GM21737 (cell line): ENCODE data around the gene BTBD16.

Experiments used
- ATAC-seq: cut with Tn5 transposase; IDR thresholded peaks from one replicate; pipeline ENCODE4 v1.9.1; 2021; ENCODE audit warnings: mild to moderate bottlenecking, moderate library complexity; ENCODE audit not compliant: unreplicated experiment

The BTBD16 gene

DNA sequence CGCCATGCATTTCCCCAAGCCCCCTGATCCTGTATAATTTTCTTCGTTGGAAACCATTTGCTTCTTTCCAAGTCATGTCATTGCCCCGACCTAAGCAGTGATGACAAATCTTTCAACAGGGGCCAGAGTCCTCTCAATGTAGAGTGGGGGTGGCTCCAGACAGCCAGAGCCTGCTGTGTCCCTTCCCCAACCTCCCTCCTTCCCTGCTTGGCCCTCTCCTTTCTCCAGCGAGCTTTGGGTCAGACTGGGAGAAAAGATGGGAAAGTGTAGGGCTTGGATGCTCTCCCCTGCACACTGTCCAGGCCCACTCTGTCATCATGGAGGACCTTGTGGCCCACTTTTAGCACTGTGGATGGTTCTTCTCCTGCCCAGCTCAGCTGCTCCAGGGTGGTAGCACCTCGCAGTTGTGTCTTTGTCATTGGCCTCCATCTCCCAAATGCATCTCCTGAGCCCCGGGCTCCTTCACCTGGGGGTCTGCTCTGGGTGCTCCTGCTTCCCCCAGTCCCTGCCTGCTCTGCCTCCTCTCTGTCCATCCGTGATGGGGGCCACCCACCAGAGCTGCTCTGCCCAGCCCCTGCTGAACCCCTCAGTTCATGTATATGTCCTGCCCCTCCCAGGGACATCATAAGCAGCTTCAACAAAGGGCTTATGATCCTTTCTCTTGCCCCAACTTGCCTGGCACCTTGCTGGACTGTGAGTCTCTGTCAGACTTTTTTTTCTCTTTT, 37.5 kb downstream of the BTBD16 start:
- ATAC-seq, result no peak

DNA sequence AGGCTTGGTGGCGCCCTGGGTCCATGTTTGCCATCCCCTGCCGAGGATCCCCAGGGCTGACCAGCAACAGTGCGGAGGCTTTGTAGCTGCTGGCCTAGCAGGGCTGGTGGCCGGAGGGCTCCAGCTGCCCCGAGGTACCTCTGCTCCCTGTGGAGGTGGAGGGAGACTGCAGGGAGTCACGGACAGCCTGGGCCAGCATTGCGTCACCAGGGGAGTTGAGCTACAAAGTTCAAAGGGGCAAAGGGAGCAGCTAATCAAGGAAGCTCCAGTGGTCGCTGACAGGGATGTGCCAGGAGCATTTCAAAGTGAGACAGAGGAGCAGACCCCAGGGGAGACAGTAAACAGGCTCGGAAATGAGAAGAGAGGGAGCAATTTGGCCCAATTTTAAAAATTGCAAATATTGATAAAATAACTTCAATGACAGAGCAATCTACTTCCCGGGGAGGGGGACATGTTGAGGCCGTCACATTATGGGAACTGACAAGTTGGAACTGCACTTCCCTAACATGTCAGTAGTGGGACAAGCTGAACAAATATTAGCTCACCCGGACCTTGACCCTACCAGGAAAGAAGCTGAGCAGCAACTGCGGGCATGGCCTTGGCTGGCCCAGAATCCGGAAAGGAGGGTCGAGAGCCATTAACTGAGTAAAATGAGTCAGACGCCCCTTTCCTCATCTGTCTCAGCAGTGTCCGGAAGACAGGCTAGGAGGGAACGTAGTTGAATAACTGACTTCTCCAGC, 39.4 kb downstream of the BTBD16 start:
- ATAC-seq, result no peak

DNA sequence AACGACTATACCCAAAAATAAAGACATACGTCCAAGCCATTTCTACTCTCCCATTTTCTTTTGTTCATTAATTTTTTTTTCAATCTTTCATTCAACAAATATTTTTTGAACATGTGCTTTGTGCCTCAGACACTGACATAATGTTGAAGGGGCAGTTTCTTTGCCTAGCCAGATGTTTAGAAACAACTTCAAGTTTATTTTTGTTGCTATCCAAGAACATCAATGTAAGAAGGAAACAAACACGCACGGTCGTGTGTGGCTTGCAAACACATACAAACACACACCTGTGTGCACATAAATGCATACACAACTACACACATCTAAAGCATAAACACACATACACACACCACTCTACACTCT, 39.9 kb downstream of the BTBD16 start:
- no peak for ATAC-seq

DNA sequence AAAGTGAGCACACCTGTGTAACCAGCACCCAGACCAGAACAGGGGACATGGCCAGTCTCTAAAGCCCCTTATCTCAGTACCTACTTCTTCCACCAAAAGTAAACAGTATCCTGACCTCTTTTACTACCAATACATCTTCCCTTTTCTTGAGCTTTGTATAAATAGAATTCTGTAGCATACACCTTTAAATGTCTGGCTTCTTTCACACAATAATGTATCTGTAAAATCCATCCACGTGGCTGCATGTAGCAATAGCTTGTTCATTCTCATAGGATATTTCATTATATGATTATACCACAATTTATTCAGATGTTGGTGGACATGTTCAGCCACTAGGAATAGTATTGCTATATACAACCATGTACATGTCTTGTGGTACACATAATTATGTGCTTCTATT, 40.6 kb downstream of the BTBD16 start:
- ATAC-seq, result no peak

DNA sequence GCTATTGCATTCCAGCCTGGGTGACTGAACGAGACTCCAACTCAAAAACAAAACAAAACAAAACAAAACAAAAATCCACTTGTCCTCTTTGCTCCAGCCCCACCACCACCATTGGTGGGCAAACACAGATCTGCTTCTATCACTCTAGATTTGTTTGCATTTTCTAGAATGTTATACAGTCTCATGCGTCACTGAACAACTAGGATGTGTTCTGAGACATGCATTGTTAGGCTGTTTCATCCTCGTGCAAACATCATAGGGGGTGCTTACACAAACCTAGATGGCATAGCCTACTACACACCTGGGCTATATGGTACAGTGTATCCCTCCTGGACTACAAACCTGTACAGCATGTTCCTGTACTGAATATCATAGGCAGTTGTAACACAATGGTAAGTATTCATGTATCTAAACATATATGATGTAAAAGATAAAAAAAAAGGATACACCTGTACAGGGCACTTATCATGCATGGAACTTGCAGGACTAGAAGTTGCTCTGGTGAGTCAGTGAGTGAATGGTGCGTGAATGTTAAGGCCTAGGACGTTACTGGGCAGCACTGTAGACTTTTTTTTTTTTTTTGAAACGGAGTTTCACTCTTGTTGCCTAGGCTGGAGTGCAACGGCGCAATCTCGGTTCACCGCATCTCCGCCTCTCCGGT, 45.3 kb downstream of the BTBD16 start:
- ATAC-seq, result no peak

DNA sequence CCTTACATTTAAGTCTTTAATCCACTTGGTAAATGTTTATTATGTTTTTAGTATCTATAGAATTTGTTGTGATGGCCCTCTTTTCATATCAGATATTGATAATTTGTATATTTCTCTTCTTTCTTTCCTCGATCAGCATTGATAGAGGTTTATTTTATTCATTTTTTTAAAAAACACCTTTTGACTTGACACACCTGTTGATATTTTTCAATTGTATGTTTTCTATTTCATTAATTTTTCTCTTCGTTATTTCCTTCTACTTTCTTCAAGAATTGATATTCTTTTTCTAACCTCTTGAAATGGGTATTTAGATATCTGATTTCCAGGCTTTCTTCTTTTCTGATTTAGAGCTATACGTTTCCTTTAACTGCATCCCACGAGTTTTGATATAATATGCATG, 50.9 kb downstream of the BTBD16 start:
- no peak for ATAC-seq

DNA sequence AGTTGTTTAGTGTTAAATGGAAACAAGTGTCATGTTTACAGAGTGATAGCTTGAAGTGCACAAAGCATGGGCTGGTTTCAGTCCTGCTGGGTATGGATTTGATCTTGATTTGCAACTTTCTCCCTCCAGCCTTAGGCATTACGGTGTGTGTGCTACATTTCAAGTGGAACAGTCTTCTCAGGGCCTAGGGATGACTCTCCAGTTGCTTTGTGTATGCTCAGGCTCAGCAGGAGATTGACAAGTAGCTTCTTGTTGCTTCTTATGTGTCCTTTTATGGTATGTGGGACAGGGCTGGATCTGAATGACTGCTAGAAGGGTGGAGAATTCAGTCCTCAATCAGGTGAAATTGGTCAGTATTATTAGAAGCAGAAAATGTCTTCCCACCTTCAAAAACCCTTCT, 52.1 kb downstream of the BTBD16 start:
- ATAC-seq, result no peak

DNA sequence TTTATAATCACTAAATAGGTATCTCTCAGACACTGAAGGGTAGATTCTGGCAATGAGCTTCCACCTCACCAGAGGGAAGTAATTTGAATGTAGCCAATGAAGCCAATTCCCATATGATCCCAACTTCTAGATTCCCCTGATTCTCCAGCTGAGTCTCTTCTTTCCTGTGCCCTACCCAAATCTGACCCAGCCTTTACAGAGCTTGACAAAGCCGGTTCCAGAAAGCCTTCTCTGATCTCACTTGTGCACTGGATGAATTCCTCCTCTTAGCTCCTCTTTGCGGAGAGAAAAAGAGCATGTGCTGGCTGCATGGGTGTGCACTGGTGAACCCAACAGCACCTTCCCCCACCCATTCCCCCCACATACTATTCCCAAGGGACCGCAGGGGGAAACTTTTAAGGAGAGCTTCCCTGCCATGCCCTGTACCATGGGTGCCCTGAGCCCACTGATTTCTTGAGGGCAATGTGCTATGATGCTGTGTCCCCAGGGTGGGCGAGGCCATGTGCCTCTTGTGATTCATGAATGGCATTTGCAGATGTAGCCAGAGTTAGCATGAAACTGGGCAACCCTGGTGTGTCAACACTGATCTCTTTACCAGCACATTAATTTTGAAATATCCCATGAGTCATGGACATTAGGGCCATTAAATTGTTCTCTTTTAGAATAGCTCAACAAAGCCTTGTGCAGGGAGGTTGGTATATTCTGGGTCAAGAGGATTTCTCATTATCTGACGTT, 53.0 kb downstream of the BTBD16 start:
- ATAC-seq, result no peak

DNA sequence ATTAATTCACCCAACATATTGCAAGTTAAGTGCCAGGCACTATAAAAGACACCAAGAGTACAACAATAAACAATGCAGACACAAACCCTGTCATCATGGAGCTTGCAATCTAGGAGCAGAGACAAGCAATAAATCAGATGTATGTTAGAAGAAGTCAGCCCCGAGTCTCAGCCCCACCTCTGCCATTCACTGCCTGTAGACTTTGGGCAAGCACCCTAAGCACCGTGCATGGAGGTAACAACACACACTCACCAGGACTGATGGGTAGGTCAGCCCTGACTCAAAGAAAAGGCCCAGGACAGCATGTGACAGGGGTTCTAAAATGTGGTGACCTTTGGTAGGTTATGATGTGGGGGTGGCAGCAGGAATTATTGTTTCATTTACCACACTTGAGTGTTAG, 54.1 kb downstream of the BTBD16 start:
- ATAC-seq, result no peak

DNA sequence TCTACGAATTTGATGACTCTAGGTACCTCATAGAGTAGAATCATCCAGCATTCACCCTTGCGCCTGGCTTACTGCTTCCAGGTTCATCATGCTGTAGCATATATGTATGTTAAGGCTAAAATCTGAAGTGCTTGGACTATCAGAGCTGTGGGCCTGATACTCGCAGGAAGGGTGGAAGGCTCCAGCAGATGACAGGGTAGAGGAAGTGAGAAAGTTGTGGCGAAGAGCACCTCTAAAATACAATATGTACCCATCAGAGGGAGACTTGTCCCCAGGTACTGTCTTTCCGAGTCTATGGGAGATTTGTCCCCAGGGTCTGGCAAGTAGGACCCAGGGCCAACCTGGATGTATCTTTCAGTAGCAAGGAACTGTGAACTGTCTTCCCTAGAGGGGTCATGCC, 55.3 kb downstream of the BTBD16 start:
- no peak for ATAC-seq

DNA sequence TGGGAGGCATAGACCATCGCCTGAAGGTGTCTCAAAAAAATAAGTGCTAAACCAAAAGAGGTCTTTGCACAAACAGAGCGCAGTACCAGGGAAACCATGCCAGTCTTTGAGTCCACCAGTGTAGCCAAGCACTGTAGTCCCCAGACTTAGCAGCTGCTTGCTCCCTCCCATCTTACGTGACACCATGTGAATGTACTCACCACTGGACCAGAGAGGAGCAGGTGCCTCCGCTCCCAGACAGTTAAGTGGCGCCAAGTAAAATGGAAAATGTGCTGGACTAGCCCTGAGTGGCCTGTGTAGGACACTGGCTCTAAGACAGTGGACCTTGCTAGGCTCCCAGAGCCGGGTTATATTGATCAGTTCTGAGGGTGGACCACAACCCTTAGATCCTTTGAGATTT, 55.7 kb downstream of the BTBD16 start:
- no peak for ATAC-seq

DNA sequence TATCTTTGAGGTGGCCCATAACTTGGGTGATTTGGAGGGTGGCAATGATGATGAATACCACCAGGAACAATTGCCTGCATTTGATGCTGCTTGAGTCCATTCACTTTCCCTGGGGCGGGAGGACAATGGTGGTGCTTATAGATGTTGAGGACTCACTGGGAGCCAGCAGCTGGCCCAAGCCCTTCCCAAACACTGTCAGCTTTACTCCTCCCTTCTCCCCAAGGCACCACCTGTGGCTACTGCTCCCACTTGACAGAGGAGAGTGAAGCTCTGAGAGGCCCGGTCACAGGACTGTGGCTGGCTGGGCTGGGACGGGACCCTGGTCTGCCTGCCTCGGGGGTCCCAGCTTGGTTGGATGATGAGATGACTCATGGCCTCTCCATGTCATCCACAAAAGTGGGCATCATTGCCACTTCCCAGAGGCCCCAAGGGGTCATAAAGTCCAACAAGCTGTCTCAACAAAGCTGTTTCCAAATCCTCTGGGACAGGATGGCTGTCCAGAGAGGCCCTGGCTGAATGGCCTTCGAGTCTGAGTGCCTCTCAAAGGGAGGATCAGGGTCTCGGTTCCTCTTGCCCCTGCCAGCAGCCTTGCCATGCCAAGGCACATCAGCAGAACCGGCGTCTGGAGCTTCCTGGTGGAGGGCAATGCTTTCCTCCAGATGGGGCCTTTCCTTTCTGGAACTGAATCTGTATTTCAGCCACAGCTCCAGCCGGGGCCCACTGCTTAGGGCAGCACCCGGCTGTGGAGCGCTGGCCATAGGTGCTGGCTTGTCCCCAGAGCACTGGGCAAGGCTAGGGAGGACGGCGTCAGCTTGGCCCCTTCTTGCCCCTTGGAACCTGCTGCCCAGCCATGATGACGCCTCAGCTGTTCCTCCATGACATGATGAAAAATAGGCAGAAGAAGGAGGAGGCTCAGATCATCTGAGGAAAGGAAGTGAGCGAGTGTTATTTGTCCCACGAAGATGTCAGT, 56.4 kb downstream of the BTBD16 start:
- no peak for ATAC-seq

DNA sequence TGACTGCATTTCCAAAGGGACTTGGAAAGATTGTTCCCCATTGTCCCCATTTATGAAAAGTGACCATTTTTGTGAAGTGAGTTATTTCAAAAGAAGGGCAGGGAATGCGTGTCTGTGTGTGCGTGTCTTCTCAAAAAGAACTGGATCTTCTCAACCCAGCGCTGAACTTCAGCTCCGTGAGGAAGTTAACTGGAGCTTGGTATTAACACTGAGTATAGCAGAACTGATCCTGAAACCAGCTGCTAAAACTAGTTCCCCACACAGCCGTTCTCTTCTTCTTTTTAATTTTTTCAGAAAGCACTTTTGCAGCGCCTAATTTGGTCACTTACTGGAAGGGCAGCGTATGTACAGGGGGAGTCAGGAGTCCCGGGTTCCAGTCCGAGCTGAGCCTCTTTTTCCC, 57.6 kb downstream of the BTBD16 start:
- ATAC-seq, result no peak

DNA sequence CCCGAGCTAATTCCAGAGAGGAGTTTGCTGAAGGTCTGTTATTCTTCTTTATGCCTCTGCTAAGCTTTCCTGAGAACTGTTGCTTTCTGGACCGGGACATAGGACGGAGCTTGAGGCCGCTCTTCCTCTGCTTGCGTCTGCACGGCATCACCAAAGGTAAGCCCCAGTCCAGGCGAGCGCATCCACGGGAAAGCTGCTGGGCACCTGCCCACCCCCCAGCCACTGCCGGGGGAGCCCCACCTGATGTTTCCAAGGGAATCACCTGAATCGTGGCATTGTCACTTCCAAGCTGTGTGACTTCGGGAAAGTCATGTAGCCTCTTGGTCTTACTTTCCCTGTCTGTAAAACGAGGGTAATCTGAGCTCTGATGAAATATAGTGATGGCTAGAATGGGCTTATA, 58.3 kb downstream of the BTBD16 start:
- ATAC-seq, result no peak

DNA sequence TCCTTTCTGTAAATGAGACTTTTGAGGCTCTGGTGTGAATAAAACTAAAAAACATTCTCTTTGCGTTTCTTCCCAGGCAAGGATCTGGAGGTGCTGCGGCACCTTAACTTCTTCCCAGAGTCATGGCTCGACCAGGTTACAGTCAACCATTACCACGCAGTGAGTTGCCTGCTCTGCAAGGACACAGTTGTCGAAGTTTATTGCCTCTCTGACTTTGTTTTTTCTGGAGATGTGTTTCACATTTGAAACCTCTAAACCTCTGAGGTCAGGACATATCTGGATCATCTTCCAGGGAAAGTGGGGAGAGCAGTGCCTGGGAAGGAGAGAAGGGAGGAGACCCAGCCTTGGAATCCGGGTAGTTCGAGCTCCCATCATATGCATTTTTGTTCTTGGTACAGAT, 60.0 kb downstream of the BTBD16 start:
- no peak for ATAC-seq

DNA sequence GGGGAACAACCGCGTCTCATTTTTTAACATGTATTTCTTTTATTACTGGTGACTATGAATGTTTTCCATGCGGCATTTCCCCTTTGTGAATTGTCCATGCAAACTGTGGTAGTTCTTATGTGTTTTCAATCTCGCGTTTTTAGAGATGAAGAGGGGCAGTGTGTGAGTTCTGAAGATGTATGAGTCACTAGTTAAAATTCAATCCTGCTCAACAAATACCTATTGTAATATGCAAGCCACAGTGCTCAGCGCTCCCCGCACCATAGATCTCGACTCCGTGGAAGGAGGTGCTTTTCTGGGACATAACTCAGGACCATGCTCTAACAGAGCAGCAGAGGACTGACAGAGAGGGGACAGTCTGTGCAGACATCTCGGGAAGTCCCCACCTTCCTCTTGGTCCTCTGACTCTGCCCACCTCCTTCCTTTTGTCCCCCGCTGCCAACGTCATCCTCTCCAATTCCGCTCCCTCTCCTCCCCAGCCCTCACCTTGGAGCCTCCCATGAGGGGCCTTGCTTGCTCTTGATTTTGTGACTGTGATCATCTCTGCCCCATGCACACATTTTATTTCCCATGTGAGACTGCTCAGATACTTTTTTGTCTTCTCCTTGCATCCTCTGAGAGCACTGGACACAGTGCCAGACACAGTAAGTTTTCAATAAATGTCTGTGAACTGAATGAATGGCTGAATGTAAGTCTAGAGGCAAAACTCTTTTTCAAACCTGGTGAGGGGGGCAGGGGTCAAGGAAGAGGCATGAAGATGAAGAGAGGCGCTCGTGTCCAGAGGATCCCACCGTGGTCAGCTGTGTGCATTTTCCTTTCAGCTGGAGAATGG, 60.7 kb downstream of the BTBD16 start:
- no peak for ATAC-seq

DNA sequence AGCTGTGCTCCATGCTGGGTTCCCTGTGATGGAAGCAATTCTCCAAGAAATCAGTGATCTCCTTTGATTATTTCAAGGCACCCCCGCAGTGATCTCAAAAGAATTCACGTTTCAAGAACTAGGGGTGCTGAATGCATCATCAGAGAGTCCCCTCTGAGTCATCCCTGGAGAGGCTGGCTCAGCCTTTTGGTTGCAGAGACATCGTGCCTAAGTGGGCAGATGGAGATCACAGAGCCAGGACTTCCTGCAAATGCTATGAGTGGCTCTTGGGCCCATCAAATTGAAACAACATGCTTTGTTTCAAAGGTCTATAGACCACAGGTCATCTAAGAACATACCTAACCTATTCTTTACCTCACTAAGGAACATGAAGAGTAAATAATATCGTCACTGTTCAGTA, 61.9 kb downstream of the BTBD16 start:
- ATAC-seq, result no peak

DNA sequence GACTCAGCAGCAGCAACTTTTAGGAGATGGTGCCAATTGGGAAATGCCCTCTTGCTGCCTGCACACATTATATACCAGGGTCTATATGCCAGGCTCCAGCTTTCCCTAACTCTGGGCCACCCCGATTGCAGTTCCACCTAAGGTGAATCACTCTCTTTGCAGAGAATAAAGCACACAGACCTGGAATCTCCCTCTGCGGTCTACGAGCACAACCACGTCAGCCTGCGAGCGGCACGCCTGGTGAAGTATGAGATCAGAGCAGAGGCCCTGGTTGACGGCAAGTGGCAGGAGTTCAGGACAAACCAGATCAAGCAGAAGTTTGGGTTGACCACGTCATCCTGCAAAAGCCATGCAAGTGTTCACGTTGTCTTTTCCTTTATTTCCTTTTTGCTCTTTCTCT, 65.2 kb downstream of the BTBD16 start:
- no peak for ATAC-seq

DNA sequence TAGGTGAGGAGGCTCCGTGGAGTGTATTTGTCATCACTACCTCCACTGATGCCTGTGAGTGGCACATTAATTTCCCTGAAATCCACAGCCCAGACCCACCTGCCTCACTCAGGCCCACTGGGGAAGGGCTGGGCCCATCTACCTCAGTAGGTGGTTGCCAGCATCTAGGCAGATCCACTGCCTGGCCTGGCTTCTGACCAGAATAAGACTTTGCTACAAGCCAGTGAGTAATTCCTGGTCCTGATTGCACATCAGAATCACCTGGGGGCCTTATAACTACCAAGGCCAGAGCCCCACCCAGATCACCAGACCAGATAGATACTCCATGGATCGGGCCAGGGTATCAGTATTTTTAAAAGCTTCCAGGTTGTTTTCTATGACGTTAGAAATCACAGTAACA, 65.9 kb downstream of the BTBD16 start:
- no peak for ATAC-seq
